Activated T-helper 9 cell treated with anti-CD3 and anti-CD28 coated beads, Interleukin-2, amount 50 U/mL, for 16 hours (primary cell): Measurements from ENCODE around the gene ARHGAP32.
"Not testable (repeated sequence)": the region's sequence is repeated elsewhere in the genome, so short reads cannot be mapped to it uniquely, and the experiment has no call there.

Experiments
- DNase-seq: peaks from one replicate; pipeline ENCODE4 v3.0.0-alpha.2; 2020; ENCODE audit warnings: low read depth

The ARHGAP32 gene

DNA sequence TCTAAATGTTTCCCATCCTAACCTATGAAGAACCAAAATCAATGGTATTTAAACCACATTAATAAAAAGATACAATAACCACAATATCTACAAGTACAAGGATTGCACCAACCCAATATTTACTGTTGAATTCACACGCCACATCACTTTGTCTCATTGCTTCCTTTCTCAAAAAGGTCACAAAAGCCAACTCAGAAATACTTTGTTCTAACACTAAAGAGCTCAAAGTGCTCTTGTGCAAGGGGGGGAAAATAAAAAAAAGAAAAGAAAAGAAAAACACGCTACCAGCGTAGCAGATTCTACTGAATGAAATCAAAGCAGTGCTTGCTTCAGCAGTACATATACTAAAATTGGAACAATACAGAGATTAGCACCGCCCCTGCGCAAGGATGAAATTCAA is 10.5 kb upstream of the ARHGAP32 start:
- DNase-seq, result no peak

DNA sequence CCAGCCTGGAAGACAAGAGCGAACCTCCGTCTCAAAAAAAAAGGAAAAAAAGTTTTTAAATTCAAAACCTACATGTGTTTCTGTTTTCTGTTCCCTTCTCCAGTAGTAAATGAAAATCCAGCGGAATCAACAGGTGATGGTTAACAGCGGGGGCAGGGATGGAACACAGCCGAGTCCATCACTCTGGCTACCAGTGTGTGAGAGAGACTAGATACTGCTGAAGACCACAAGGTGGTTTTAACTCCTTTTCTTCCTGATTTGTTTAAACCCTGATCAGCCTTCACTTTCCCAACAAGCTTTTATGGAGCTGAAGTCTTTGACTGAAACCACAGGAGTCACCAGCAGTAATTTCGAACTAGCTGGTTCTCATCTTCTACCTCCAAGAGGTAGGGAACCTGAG is 3.6 kb upstream of the ARHGAP32 start:
- no peak for DNase-seq

DNA sequence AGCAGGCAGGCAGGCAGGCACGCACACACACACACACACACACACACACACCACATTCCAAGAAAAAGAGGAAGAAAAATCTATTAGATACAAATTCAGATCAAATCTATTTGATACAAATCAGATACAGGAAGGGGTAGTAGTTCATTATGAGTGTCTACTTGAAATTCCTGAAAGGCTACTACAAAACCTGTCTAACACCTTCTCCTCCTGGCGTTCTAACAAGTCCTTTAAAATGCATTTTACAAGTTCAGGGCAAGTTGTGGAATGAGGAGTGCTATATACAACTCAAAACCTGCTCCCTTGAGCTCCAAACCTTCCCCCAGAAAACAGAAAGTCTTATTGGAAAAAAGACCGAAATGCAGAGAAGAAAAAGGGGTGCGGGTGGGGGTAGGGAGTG is 476 bp downstream of the ARHGAP32 start:
- no peak for DNase-seq

DNA sequence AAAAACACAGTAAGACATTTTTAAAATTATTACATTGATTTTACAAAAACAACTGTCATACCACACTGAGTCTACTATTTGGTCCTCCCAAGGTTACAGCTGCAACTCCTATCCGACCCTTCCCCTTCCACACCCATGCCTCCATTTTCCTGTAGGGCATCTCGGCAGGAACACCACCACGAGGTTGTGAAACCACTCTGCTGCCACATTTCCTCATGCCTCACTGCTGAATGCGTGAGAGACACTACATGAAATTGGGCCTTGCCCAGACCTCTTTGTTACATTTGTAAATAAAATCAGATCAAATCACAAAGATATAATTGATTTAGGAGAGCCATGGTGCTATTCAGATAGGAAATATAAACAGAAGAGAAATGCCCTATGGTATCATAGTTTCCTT is 2.0 kb downstream of the ARHGAP32 start:
- DNase-seq, result no peak

DNA sequence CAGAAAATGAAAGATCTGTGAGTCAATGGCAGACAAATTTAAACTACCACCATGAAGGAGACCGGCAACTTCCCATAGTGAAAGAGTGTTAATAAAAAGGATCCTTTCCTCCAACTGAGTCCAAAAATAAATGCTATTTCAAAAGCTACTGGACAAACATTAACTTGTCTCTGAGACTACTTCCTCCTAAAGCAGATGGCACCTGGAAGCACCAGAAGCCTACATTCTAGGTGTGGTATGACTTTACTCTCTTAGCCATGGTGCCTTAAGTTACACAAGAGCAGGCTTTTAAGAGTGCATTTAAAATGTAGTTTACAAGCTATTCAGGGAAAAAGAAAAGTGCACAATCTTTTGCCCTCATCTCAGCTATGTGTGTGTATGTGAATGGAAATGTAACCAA is 2.5 kb downstream of the ARHGAP32 start:
- no peak for DNase-seq

DNA sequence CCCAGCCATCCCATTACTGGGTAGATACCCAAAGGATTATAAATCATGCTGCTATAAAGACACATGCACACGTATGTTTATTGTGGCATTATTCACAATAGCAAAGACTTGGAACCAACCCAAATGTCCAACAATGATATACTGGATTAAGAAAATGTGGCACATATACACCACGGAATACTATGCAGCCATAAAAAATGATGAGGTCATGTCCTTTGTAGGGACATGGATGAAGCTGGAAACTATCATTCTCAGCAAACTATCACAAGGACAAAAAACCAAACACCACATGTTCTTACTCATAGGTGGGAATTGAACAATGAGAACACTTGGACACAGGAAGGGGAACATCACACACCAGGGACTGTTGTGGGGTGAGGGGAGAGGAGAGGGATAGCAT is 7.0 kb downstream of the ARHGAP32 start:
- not testable (repeated sequence) for DNase-seq

DNA sequence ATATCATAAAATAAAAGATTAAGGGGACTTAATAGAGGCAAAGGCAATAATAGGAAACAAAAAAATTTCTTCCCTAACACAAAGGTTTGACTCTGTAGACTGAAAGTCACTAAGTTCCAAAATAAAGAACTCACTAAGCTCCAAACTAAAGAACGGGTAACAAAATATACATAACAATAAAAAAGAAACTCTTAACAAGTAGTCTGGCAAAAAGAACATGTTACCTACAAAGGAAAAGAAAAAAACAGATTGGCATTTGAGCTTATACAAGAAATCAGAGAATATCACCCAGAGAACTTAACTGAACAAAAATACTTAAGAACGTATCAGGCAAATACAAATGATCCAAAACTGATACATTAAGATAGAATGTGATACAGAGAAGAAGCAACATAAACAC is 7.5 kb downstream of the ARHGAP32 start:
- DNase-seq, result no peak

DNA sequence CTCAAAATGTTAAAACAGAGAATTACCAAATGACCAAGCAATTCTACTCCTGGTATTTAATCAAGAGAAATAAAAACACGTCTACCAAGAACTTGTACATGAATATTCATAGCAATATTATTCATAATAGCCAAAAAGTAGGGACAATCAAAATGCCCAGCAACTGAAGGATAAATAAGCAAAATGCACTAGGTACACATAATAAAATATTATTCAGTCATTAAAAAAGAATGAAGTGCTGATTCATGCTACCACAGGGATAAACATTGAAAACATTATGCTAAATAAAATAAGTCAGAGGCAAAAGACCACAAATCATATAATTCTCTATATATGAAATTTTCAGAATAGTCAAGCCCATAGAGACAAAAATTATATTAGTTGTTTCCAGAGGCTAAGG is 24.8 kb downstream of the ARHGAP32 start:
- no peak for DNase-seq

DNA sequence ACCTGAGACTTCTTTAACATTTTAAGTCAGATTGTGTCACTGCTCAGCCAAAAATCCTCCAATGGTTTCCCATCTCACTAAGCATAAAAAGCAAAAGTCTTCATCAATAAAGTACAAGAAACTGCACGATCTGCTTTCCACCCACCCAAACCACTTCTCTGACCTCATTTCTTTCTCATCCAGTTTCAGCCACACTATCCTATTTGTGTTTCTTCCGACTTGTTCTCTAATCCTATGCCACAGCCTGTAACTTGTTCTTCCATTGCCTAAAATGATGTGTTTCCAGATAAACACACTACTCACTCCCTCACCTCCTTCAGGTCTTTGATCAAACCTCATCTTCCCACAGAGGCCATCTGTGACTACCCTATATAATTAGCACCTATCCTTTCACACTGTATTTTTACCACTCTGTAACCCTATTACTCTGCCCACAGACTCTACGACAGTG is 28.4 kb downstream of the ARHGAP32 start:
- DNase-seq, result no peak

DNA sequence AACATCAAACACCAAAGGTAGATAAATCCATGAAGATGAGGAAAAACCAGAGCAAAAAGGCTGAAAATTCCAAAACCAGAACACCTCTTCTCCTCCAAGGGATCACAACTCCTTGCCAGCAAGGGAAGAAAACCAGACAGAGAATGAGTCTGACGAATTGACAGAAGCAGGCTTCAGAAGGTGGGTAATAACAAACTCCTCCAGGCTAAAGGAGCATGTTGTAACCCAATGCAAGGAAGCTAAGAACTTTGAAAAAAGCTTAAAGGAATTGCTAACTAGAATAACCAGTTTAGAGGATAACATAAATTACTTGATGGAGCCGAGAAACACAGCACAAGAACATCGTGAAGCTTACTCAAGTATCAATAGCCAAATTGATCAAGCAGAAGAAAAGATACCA is 35.0 kb downstream of the ARHGAP32 start:
- DNase-seq, result not testable (repeated sequence)

DNA sequence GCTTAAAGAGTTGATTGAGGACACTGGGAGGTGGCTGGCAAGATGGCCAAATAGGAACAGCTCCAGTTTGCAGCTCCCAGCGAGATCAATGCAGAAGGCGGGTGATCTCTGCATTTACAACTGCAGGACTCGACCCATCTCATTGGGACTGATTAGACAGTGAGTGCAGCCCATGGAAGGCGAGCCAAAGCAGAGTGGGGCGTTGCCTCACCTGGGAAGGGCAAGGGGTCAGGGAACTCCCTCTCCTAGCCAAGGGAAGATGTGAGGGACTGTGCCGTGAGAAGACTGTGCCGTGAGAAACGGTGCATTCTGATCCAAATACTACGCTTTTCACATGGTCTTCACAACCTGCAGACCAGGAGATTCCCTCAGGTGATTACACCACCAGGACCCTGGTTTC is 36.4 kb downstream of the ARHGAP32 start:
- DNase-seq, result no peak

DNA sequence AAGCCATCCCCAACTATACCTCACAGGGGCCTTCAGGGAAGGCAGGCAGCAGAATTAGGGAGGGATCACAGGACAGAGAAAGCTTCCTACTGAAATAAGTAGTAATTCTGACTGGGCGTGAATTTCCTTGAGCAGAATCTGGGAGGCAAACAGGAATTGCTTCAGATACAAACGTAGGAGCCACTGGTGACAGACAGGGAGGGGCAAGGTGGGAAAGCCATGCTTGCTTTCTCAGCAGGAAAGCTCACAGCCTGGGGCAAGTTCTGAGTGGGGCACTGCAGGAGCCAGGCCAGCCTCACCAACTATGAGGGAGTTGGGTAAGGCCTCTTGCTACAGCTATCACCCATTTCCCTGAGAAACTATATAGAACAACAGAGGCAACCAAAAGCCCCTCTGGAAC is 43.6 kb downstream of the ARHGAP32 start:
- no peak for DNase-seq

DNA sequence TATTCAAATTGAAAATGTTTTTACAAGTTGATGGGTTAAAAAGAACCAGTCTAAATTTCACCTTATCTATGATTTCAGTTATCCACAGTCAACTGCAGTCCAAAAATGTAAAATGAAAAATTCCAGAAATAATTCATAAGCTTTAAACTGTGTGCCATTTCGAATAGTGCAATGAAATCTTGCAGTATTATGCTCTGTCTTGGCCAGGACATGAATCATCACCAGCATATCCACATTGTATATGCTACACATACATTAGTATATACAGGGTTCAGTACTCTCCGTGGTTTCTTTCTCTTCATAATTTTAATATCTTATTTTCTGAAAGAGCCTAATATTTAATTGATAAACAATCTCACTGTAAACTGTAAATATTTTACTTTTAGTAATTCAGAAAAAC is 45.9 kb downstream of the ARHGAP32 start:
- no peak for DNase-seq

DNA sequence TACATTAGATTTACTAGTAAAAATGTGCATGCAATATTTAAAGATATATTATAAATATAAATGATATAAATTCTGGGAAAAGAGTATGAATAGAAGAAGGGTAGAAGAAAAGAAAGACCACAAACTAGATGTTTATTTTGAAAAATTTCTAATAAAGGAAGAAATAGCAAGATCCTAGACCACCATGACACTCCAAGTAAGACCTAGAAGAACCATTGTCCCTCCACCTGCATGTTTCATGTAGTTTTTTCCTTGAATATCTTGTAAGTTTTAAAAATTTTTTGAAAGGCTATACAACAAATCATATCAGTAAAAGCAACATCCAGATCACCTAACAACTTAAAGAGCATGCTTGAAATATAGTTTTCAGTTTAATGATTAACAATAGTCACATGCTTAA is 46.8 kb downstream of the ARHGAP32 start:
- DNase-seq, result no peak

DNA sequence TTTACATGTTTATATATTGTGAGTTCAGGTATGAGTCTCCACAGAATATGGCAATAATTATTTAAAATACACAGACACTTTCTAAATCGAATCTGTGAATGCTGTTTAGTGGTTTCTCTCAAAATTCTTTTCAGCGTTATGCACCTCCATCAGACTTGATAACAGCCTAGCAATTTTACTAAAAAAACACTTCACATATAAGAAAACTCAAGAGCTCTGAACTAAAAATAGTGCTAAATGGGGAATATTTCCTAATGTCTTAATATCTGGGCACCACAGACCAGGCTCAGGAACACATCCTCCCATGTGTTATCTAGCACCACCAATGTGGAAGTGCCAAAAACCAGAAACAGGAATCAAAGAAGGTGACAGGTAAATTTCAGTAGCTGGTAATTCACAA is 47.9 kb downstream of the ARHGAP32 start:
- no peak for DNase-seq

DNA sequence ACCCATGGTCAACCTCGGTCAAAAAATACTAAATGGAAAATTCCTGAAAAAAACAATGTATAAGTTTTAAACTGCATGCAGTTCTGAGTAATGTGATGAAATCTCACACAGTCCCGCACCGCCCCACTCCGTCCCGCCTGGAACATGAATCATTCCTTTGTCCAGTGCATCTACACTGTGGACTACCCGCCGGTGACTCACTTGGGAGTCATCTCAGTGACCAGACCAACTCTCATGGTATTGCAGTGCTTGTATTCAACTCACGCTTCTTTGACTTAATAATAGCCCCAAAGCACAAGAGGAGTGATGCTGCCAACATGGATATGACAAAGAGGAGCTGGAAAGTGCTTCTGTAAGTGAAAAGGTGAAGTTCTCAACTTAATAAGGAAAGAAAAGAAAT is 48.8 kb downstream of the ARHGAP32 start:
- no peak for DNase-seq

DNA sequence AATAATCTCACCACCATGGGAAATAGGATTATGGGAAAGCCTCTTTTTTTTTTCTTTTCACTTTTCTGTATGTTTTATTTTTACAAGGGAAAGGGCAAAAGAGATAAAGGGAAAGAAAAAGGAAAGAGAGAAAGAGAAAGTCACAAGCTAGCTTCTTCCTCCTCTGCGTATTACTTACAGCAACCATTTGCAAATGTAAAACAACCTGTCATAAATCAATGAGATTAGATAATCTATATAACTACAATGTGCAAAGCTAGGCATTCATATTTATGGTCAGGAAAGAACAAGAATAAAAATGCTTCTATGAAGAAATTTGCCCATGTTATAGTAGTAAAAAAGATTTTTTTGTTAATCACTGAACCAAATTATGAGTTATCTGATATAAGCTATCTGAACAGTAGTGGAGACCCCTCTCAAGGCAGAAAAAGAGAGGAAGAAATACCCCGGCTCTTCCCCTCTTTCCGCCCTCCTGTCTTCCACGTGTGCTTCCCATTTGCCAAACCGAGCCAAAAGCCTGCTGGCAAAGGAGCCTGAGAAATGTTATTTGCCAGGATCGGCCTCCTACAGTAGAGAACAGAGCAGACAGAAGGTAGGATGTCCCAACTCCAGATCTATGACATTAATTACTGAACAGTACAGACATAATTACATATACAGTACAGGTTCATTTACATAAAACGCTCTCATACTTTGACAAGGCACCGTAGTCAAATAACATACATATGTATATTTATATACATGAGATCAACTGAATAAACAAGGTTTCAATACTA is 50.2 kb downstream of the ARHGAP32 start:
- no peak for DNase-seq

DNA sequence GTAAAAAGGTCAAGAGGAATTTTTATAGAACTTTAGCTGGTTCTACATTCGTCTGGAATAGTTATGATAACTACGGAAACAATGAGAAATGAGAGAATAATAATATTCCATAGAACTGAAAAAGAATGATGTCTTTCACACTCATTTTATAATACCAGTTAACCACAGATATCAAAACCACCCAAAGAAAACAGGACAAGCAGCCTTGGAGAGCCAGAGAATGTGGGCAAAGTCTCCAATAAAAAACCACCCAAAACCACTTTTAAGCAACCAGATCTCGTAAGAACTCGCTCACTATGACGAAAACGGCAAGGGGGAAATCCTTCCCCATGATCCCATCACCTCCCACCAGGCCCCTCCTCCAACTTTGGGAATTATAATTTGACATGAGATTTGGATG is 60.8 kb downstream of the ARHGAP32 start:
- no peak for DNase-seq

DNA sequence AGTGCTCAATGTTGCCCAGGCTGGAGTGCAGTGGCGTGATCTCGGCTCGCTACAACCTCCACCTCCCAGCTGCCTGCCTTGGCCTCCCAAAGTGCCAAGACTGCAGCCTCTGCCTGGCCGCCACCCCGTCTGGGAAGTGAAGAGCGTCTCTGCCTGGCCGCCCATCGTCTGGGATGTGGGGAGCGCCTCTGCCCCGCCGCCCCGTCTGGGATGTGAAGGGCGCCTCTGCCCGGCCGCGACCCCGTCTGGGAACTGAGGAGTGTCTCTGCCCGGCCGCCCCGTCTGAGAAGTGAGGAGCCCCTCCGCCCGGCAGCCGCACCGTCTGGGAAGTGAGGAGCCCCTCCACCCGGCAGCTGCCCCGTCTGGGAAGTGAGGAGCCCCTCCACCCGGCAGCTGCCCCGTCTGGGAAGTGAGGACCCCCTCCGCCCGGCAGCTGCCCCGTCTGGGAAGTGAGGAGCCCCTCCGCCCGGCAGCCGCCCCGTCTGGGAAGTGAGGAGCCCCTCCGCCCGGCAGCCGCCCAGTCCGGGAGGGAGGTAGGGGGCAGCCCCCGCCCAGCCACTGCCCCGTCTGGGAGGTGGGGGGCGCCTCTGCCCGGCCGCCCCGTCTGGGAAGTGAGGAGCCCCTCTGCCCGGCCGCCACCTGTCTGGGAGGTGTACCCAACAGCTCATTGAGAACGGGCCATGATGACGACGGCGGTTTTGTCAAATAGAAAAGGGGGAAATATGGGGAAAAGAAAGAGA is 63.1 kb downstream of the ARHGAP32 start:
- DNase-seq, result not testable (repeated sequence)

DNA sequence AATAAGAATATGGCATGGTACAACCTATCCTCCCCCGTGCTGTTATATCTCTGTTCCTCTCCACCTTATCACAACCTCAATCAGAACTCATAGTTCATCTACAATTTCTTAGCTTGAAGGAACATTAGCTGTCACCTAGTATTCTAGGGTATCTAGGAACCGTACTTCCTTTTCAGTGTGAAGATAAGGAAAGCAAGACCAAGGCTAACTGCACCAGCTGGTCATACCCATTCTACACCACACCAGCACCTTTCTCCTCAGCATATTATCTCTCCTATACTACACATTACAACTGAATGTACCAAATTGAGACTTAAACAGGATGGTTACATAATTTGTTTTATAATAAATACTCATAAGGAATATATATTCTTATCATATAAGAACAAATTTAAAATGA is 73.1 kb downstream of the ARHGAP32 start:
- DNase-seq, result no peak

DNA sequence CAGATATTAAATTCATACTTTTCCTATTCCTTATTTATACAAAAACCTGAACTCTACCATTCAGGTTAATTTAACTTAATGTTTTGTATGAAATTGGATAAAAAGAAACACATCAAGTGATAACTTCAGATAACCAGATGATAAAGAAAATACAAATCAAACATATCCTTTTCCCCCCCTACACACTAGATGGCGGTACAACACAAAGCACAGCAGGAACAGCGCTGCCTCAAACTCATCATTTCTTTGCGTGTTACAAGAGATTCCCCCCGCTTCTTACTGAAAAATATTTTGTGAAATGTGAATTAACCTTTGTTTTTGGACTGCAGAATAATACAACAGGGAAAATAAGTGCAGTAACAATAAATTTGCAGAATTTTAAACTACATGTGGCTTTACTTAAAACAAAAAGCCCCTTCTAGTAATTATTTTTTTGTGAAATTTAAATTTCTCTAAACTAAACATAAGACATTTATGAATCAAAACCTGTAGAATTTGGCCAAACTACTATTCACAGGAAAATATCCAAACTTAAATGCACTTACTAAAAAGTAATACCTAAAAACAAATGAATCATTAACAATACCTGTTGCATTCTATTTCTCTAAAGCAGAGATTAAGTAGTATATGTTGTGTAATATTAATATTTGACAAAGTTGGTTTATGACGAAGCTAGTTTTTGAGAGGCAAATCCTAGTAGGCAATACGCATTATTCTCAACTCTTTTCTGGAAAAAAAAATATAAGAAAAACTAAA is 74.4 kb downstream of the ARHGAP32 start:
- DNase-seq, result no peak

DNA sequence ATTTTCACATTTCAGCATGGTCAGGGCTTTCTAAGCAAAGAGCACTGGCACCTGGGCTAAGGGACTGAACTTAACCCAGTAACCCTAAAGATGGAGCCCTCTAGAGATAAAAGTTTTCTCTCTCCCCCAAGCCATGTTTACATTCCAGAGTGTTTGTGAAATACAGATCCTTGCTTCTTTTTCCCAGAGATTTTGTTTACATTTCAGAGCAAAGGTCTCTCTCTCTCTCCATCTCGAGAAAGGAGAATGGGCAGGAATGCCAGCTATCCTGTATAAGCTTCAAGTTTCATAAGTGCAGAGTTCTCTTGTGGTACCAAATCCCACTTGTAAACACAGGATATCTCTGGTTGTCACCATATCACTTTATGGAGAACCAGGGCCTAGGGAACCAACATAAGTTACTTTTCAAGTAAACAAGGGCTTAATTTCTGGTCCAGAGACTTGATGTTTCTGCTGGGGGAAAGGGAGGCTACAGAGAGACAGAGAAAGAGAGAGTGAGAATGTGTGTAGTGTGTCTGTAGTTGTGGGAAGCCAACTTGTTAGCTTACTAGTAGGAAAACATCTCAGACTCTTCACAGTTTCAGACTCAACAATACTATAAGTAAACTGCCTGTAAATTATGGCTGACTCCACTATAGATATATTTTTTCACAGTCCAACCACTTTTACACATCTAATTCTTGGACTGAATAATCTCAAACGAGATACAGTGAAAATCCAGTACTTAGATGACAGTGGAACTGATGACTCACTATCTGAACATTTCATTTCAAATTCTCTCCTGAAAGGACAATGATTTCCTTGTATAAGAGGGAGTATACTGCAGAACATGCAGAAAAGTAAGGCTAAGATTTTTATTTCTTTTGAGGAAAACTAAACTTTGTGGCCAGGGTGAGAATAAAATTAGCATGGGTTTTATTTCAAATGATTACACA is 76.2 kb downstream of the ARHGAP32 start:
- no peak for DNase-seq
